ENCODE data around the gene SLC6A17. TPM values are rescaled to one million over a fixed set of nuclear protein-coding genes. Genes with fewer than 3 reads are reported as not detected.

The SLC6A17 gene
- total RNA-seq, 1 experiment from 2014 or later, result 0.17 TPM

DNA sequence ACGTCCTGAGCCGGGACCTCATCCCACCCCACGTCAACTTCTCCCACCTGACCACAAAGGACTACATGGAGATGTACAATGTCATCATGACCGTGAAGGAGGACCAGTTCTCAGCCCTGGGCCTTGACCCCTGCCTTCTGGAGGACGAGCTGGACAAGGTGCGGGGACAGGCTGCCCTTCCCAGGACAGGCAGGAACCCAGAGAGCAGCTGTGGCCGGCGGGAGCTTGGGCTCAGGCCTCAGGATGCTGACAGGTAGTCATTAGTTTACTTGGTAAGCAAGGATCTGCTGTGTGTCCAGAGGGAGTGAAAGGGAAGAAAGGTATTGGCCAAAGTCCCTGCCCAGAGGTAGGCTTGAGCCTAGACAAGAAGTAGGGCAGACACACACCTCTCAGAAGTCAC lies 42.2 kb downstream of the SLC6A17 start:
- no peak overlapping the region for H2AFZ ChIP-seq (ENCODE audit: low read length)
- no peak overlapping the region for H2BK5ac ChIP-seq (ENCODE audit: insufficient read length, low read length)
- DNase-seq, result no peak
- no peak overlapping the region for H2BK20ac ChIP-seq (ENCODE audit: low read depth, low read length, poor library complexity, severe bottlenecking)
- peaks cover 7% of the 10 kb centered on the region in 2 experiments; a peak in 3 of 4 replicates for H3K4me1 Mint-ChIP-seq
- H3K9me3 ChIP-seq (ENCODE audit: control insufficient read depth, low read depth, low read length), result no peaks in the 10 kb centered on the region
- no peak overlapping the region for H3T11ph ChIP-seq (ENCODE audit: low read length)
- no peak overlapping the region for H2AK5ac ChIP-seq (ENCODE audit: insufficient read length, low read length)
- H3K18ac ChIP-seq (ENCODE audit: insufficient read length, low read depth, low read length), result no peak overlapping the region
- H3K79me2 ChIP-seq (ENCODE audit: insufficient read depth, low read length), result no peaks in the 10 kb centered on the region
- peaks cover 10% of the 10 kb centered on the region for H3K27me3 Mint-ChIP-seq (ENCODE audit: low read depth)
- H4K91ac ChIP-seq (ENCODE audit: insufficient read length, low read depth, low read length), result no peak overlapping the region
- no peak overlapping the region for H3K27ac ChIP-seq (ENCODE audit: insufficient read length, low read depth, low read length)
- no peak overlapping the region for H3K4me3 Mint-ChIP-seq
- no peak overlapping the region for H3K14ac ChIP-seq (ENCODE audit: insufficient read depth, low read length)
- no peaks in the 10 kb centered on the region for H3K36me3 Mint-ChIP-seq (ENCODE audit: insufficient read depth in 1 of 3, low read depth in 3 of 3)
- H4K20me1 ChIP-seq (ENCODE audit: control insufficient read depth, insufficient read depth, insufficient read length), result no peaks in the 10 kb centered on the region
- no peaks in the 10 kb centered on the region for H3K27me3 ChIP-seq (ENCODE audit: insufficient read depth, low read length)
- no peak overlapping the region for H4K5ac ChIP-seq (ENCODE audit: insufficient read length, low read depth, low read length)
- H3K79me1 ChIP-seq (ENCODE audit: insufficient read depth, low read depth, low read length, poor library complexity, severe bottlenecking), result no peaks in the 10 kb centered on the region
- H4K8ac ChIP-seq (replicated peaks; ENCODE audit: insufficient read length, low read depth, low read length), result no peak overlapping the region
- no peaks in the 10 kb centered on the region for H3K23me2 ChIP-seq (ENCODE audit: insufficient read length, low read depth, low read length, poor library complexity, severe bottlenecking)
- no peak overlapping the region for H2BK15ac ChIP-seq (ENCODE audit: low read depth, low read length)
- no peak overlapping the region for H2BK120ac ChIP-seq (ENCODE audit: low read depth, low read length, poor library complexity, severe bottlenecking)
- no peak overlapping the region for H3K27ac Mint-ChIP-seq
- H3K4me2 ChIP-seq (ENCODE audit: insufficient read depth, insufficient read length, low read length), result no peak overlapping the region
- H3K9me3 Mint-ChIP-seq, result no peaks in the 10 kb centered on the region
- WGBS (ENCODE audit: extremely low coverage, insufficient read length, low lambda C conversion rate), result no CpG with 5 or more reads among the region's 8 CpGs
- TF ChIP-seq, protein P1, sequence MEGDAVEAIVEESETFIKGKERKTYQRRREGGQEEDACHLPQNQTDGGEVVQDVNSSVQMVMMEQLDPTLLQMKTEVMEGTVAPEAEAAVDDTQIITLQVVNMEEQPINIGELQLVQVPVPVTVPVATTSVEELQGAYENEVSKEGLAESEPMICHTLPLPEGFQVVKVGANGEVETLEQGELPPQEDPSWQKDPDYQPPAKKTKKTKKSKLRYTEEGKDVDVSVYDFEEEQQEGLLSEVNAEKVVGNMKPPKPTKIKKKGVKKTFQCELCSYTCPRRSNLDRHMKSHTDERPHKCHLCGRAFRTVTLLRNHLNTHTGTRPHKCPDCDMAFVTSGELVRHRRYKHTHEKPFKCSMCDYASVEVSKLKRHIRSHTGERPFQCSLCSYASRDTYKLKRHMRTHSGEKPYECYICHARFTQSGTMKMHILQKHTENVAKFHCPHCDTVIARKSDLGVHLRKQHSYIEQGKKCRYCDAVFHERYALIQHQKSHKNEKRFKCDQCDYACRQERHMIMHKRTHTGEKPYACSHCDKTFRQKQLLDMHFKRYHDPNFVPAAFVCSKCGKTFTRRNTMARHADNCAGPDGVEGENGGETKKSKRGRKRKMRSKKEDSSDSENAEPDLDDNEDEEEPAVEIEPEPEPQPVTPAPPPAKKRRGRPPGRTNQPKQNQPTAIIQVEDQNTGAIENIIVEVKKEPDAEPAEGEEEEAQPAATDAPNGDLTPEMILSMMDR (conservative IDR thresholded peaks at IDR 0.05), result no peak
- no peak overlapping the region for H3K4ac ChIP-seq (ENCODE audit: low read depth, low read length)
- H2BK12ac ChIP-seq (ENCODE audit: insufficient read length, low read depth, low read length), result no peak overlapping the region
- H3K56ac ChIP-seq (ENCODE audit: insufficient read length, low read depth, low read length), result no peak overlapping the region
- H3K9ac ChIP-seq (ENCODE audit: extremely low read depth, insufficient read length, low read length), result no peak overlapping the region
- no peak overlapping the region for H3K23ac ChIP-seq (ENCODE audit: insufficient read length, low read depth, low read length)
- no peaks in the 10 kb centered on the region for H3K4me1 ChIP-seq (ENCODE audit: insufficient read depth, low read length)

All from H9 (cell line).